Mesendoderm (in vitro differentiated cells): ENCODE results near the gene HIP1R.

Experiments
- DNase-seq: peaks from one replicate; pipeline ENCODE4 v3.0.0; 2013
- H2AK5ac ChIP-seq: 2 replicates; pipeline ENCODE4 v1.6.1; 2013; ENCODE audit warnings: low read length, inconsistent platforms
- H2BK120ac ChIP-seq: 2 replicates; pipeline ENCODE4 v1.6.1; 2013; ENCODE audit warnings: low read depth, mild to moderate bottlenecking, low read length, moderate library complexity, mixed read lengths
- H2BK15ac ChIP-seq: replicated peaks from 2 replicates; pipeline ENCODE4 v1.6.1; 2013; ENCODE audit warnings: low read depth, mild to moderate bottlenecking, moderate library complexity
- H2BK5ac ChIP-seq: 2 replicates; pipeline ENCODE4 v1.6.1; 2013; ENCODE audit warnings: low read length, inconsistent platforms
- H3K18ac ChIP-seq: 2 replicates; pipeline ENCODE4 v1.6.1; 2013; ENCODE audit warnings: mild to moderate bottlenecking, low read length, mixed read lengths
- H3K23ac ChIP-seq: one replicate; pipeline ENCODE4 v1.6.1; 2013; ENCODE audit warnings: low read length
- H3K27ac ChIP-seq: 2 replicates; pipeline ENCODE4 v1.5.1; 2013; ENCODE audit warnings: low read depth, mild to moderate bottlenecking, inconsistent platforms, low read length, moderate library complexity
- H3K27me3 ChIP-seq: 2 replicates; pipeline ENCODE4 v1.6.1; 2013; ENCODE audit warnings: low read length, control low read depth, mild to moderate bottlenecking, inconsistent platforms; ENCODE audit not compliant: insufficient read depth, poor library complexity
- H3K36me3 ChIP-seq: 2 replicates; pipeline ENCODE4 v1.6.1; 2013; ENCODE audit warnings: low read length, inconsistent platforms; ENCODE audit not compliant: control insufficient read depth, insufficient read depth
- H3K4ac ChIP-seq: one replicate; pipeline ENCODE4 v1.6.1; 2013; ENCODE audit warnings: low read depth, mild to moderate bottlenecking, low read length, moderate library complexity
- H3K4me1 ChIP-seq: 2 replicates; pipeline ENCODE4 v1.6.1; 2013; ENCODE audit warnings: low read depth, low read length, inconsistent platforms; ENCODE audit not compliant: control insufficient read depth
- H3K4me2 ChIP-seq: 2 replicates; pipeline ENCODE4 v1.6.1; 2013; ENCODE audit warnings: low read length
- H3K4me3 ChIP-seq: 2 replicates; pipeline ENCODE4 v1.5.1; 2013; ENCODE audit warnings: mild to moderate bottlenecking, low read length
- H3K56ac ChIP-seq: one replicate; pipeline ENCODE4 v1.6.1; 2013; ENCODE audit warnings: low read length
- H3K79me1 ChIP-seq: 2 replicates; pipeline ENCODE4 v1.6.1; 2013; ENCODE audit warnings: low read length, inconsistent platforms
- H3K79me2 ChIP-seq: 2 replicates; pipeline ENCODE4 v1.6.1; 2013; ENCODE audit warnings: mild to moderate bottlenecking, low read length; ENCODE audit not compliant: control insufficient read depth, insufficient read depth
- H3K9ac ChIP-seq: 2 replicates; pipeline ENCODE4 v1.6.1; 2013; ENCODE audit warnings: low read length, inconsistent platforms
- H4K5ac ChIP-seq: one replicate; pipeline ENCODE4 v1.6.1; 2013; ENCODE audit warnings: low read length
- H4K8ac ChIP-seq: one replicate; pipeline ENCODE4 v1.6.1; 2013; ENCODE audit warnings: low read depth, mild to moderate bottlenecking, control low read depth, low read length, moderate library complexity
- WGBS: extraction: QIAGEN DNeasy Blood & Tissue Kit; methylation state at CpG from one replicate; pipeline ENCODE4 v1.1.7; 2013; ENCODE audit warnings: low lambda C conversion rate, missing lambda C conversion rate; ENCODE audit not compliant: insufficient coverage; ENCODE audit errors: extremely low coverage; 5-methylcytosine and 5-hydroxymethylcytosine counted together

The HIP1R gene

DNA sequence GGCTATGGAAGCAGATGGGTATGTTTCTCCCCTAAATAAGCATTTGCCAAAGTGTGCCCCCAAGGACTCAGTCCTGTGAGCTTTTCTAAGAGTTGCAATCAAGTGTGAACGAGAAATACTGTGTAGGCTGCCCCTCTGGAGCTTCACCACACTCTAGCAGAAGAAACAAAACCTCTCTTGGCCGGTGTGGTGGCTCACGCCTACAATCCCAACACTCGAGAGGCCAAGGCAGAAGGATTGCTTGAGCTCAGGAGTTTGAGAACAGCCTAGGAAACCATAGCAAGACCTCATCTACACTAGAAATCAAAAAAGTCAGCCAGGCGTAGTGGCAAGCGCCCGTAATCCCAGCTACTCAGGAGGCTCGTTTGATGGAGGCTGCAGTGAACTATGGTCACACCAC, 50.9 kb downstream of the HIP1R start:
- Histone ChIP-seq H3K36me3 (no peaks in the 10 kb centered on the region), H3K4me3 (no peak overlapping the region), H3K4ac (no peak overlapping the region), H3K27ac (no peak overlapping the region), H4K8ac (no peak overlapping the region), H3K79me2 (no peaks in the 10 kb centered on the region), H3K23ac (no peak overlapping the region), H3K27me3 (no peaks in the 10 kb centered on the region), H4K5ac (no peak overlapping the region), H2BK15ac (no peak overlapping the region), H2BK5ac (no peak overlapping the region), H3K18ac (no peak overlapping the region), H2BK120ac (no peak overlapping the region), H2AK5ac (no peak overlapping the region), H3K4me1 (peaks cover 3% of the 10 kb centered on the region), H3K79me1 (peaks cover 15% of the 10 kb centered on the region), H3K4me2 (no peak overlapping the region), H3K9ac (no peak overlapping the region), H3K56ac (no peak overlapping the region)
- no CpG with 5 or more reads among the region's 8 CpGs for WGBS
- DNase-seq: no peak

DNA sequence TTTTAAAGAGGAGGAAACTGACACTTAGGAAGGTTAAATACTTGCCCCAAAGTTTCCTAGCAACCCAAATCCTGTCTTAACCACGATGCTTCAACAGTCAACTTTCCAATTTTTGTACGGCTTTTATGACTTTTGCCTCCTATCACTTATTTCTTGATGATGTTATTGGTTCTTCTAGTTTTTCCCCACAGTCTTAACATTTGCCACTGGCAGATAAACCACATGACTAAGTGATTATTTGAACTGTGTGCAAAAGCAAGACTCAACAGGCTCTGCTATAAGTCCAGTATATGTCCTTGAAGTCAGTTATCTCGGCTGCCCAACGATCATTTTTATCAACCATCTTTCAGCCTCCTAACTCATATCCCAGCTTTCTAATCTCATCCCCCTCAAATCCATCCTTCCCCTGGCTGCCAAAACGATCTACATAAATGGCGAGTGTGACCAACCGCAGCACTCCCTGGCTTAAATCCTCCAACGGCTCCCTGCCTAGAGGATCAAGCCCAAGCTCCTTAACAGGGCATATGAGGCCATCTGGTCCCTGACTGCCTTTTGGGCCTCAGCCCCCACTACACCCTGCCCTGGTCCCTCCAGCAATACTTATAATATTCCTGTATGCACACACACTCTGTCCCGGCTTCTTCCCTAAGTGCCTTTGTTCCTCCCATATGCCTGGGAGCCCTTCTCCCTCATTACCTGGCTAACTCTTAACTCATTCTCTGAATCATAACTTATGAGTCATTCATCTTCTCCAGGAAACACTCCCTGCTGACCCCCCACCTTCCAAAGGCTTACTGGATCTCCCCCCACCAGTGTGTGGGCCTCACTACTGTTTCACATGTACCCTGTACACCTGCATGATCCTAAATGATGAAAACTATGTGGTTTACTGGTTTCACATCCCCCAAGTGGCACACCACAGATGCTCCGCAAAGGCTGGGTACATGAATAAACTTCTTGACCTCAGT, 51.9 kb downstream of the HIP1R start:
- no peak overlapping the region for H2BK120ac ChIP-seq
- H3K27ac ChIP-seq: no peak overlapping the region
- H2BK15ac ChIP-seq: no peak overlapping the region
- WGBS: no CpG with 5 or more reads among the region's 10 CpGs
- H3K79me1 ChIP-seq: peaks cover 15% of the 10 kb centered on the region
- H3K4me2 ChIP-seq: no peak overlapping the region
- no peak overlapping the region for H2AK5ac ChIP-seq
- H3K79me2 ChIP-seq: no peaks in the 10 kb centered on the region
- H4K5ac ChIP-seq: no peak overlapping the region
- H4K8ac ChIP-seq: no peak overlapping the region
- no peak overlapping the region for H3K9ac ChIP-seq
- H3K4me1 ChIP-seq: peaks cover 7% of the 10 kb centered on the region
- H3K36me3 ChIP-seq: no peaks in the 10 kb centered on the region
- H3K56ac ChIP-seq: no peak overlapping the region
- no peak overlapping the region for H3K4me3 ChIP-seq
- no peak overlapping the region for H3K4ac ChIP-seq
- H3K23ac ChIP-seq: no peak overlapping the region
- no peak overlapping the region for H2BK5ac ChIP-seq
- no peak for DNase-seq
- H3K18ac ChIP-seq: no peak overlapping the region
- H3K27me3 ChIP-seq: no peaks in the 10 kb centered on the region

- Histone ChIP-seq H3K23ac (no peak overlapping the region), H3K79me1 (peaks cover 15% of the 10 kb centered on the region), H3K56ac (no peak overlapping the region), H3K9ac (no peak overlapping the region), H3K27me3 (no peaks in the 10 kb centered on the region), H3K79me2 (no peaks in the 10 kb centered on the region), H2AK5ac (no peak overlapping the region), H2BK5ac (no peak overlapping the region), H3K18ac (no peak overlapping the region), H3K27ac (no peak overlapping the region), H4K8ac (no peak overlapping the region), H4K5ac (no peak overlapping the region), H3K4me1 (peaks cover 7% of the 10 kb centered on the region), H3K4me3 (no peak overlapping the region), H3K4ac (no peak overlapping the region), H2BK120ac (no peak overlapping the region), H3K4me2 (no peak overlapping the region), H2BK15ac (no peak overlapping the region), H3K36me3 (no peaks in the 10 kb centered on the region)
- no peak for DNase-seq
- no CpG with 5 or more reads among the region's 5 CpGs for WGBS
Measured at GRCh38 chr12:122887819-122888212, 52.6 kb downstream of the HIP1R start.

GRCh38 chr12:122888232-122888752, 53.0 kb downstream of the HIP1R start:
- Histone ChIP-seq H2BK15ac (no peak overlapping the region), H3K23ac (no peak overlapping the region), H2AK5ac (no peak overlapping the region), H4K8ac (no peak overlapping the region), H2BK120ac (no peak overlapping the region), H3K18ac (no peak overlapping the region), H3K4me2 (no peak overlapping the region), H3K4me1 (peaks cover 7% of the 10 kb centered on the region), H3K4me3 (no peak overlapping the region), H3K4ac (no peak overlapping the region), H3K36me3 (no peaks in the 10 kb centered on the region), H3K27me3 (no peaks in the 10 kb centered on the region), H2BK5ac (no peak overlapping the region), H3K79me1 (peaks cover 16% of the 10 kb centered on the region), H3K9ac (no peak overlapping the region), H3K56ac (no peak overlapping the region), H4K5ac (no peak overlapping the region), H3K79me2 (no peaks in the 10 kb centered on the region), H3K27ac (no peak overlapping the region)
- WGBS: no CpG with 5 or more reads among the region's 12 CpGs
- peak; percentile 95 for DNase-seq

- Histone ChIP-seq H3K79me2 (peaks cover 2% of the 10 kb centered on the region), H3K27ac (no peak overlapping the region), H2BK15ac (no peak overlapping the region), H3K56ac (no peak overlapping the region), H3K4me2 (no peak overlapping the region), H3K23ac (no peak overlapping the region), H3K4me1 (peaks cover 9% of the 10 kb centered on the region), H2BK120ac (no peak overlapping the region), H3K4ac (no peak overlapping the region), H3K27me3 (no peaks in the 10 kb centered on the region), H3K36me3 (no peaks in the 10 kb centered on the region), H3K4me3 (no peak overlapping the region), H4K8ac (no peak overlapping the region), H3K18ac (no peak overlapping the region), H3K79me1 (peaks cover 17% of the 10 kb centered on the region), H2AK5ac (no peak overlapping the region), H3K9ac (no peak overlapping the region), H4K5ac (no peak overlapping the region), H2BK5ac (no peak overlapping the region)
- DNase-seq: no peak
- no CpG with 5 or more reads among the region's 13 CpGs for WGBS
Measured at GRCh38 chr12:122889761-122890520, 54.7 kb downstream of the HIP1R start.
